NCI-H2107 treated with DMSO at 0.1 percent for 48 hours (cell line): ENCODE measurements around the gene KLHL18.
"Not testable (repeated sequence)": the region's sequence is repeated elsewhere in the genome, so short reads cannot be mapped to it uniquely, and the experiment has no call there.

Experiments
- DNase-seq: peaks from one replicate; lab custom pipeline; 2025; ENCODE audit not compliant: unreplicated experiment; lab: John Stamatoyannopoulos, UW

The KLHL18 gene

DNA sequence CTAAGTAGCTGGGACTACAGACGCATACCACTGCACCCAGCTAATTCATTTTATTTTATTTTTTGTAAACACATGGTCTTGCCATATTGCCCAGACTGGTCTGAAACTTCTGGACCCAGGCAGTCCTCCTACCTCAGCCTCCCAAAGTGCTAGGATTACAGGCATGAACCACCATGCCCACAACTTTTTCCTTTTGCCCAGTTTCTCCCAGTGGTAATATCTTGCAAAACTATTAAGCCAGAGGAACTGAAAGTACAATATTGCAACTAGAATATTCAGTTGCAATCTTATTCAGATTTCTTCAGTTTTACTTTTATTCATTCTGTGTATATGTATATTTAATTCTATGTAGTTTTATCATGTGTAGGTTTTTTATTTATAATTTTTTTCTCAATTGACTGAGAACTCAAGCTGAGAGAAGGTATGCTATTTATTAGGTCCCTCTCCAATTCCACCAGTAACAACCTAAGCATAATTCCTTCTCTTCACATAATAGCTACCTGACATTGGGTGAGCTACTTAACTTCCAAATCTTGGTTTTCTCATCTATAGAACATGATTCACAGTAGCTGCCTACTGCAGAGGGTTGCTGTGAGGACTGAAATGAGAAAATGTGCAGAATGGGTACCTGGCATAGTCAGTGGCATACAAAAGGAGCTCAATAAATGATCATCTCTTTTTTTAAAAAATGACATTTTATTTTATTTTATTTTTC is 30.8 kb downstream of the KLHL18 start:
- DNase-seq, result no peak

DNA sequence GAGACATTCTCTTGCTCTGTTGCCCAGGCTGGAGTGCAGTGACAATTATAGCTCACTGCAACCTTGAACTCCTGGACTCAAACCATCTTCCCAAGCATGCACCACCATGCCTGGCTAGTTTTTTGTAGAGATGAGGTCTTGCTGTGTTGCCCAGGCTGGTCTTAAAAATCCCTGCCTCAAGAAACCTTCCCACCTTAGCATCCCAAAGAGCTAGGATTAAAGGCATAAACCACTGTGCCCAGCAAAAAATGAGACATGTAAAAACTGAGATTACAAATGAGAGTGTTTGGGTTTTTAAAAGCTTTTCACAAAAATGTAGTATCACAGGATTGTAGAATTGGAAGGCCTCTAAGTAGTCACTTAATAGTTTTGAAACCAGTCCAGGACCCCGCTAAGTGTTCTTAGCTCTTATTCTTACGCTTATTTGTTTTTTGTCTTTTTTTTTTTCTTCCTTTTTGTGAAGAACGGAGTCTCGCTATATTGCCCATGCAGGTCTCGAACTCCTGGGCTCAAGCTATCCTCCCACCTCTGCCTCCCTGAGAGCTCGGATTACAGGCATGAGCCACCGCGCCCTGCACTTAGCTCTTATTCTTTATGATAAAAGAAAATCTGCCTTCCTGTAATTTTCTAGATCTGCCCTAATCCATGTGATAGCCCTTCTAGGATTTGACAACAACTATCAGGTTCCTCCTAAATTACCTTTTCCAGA is 31.5 kb downstream of the KLHL18 start:
- no peak for DNase-seq

DNA sequence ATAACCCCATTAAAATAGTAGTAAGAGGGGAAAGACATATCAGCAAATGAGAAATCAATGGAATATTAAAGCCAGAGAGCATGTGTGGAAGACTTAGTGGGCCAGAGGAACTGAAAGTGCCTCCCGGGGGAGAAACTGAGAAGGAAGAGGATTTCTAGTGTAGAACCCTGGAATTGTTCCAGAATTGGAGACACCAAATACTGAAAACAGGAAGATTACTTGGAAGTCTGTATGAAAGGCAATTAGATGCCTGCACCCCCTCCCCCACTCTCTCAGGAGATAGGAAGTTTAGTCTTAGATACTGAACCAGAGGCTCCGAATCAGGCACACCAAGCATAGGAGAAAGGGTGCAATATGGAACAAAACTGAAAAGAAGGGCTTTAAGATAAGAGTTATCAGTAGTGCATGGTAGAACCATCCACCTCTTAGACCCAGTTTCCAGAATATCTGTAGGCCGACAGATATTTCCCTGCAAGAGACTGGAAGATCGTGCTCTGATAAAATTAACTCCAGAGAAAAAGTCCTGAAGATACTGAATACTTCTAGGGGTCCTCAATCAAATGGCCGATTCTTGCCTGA is 32.4 kb downstream of the KLHL18 start:
- DNase-seq, result no peak

DNA sequence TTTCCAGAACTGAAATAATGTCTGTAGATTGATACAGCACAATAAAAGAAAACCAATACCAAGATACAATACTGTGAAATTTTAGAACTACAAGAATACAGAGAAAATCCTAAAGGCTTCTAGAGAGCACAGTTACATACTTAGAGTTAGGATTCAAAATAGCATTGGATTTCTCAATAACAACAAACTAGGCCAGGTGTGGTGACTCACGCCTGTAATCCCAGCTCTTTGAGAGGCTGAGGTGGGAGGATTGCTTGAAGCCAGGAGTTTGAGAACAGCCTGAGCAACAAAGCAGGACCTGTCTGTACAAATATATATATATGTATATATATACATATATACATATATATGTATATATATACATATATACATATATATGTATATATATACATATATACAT is 33.4 kb downstream of the KLHL18 start:
- not testable (repeated sequence) for DNase-seq

DNA sequence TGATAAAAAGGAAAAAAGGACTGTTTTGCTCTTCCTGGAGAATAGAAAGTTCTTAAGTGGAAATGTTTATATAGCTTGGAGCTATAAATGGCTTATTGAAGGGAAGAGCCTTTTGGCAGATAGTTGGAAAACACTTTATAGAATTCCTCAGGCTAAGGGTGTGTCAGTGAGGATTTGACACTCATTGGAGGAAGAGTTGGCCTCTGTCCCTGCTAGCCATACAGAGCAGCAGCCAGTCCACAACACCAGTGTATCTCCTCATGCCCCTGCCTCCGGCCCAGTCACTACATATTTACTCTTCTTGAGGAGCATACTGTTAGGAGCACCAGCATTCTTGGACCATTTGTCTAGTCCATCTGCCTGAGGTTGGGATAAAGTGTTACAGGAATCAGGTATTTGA is 36.2 kb downstream of the KLHL18 start:
- no peak for DNase-seq

DNA sequence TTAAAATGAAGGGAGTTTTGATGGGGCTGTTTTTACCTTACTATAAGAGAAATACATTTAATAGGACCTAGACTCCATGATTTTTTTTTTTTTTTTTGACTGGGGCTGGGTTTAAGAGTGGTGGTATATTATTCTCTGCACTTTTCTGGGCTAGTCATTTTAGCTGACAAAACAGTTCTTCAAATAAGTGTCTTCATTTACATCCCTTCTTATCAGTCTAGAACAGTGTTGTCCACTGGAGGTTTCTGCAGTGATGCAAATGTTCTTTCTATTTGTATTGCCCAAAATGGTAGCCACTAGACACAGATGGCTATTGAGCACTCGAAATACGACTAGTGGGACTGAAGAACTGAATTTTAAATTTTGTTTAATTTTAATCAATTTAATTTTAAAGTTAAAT is 37.2 kb downstream of the KLHL18 start:
- DNase-seq, result no peak

DNA sequence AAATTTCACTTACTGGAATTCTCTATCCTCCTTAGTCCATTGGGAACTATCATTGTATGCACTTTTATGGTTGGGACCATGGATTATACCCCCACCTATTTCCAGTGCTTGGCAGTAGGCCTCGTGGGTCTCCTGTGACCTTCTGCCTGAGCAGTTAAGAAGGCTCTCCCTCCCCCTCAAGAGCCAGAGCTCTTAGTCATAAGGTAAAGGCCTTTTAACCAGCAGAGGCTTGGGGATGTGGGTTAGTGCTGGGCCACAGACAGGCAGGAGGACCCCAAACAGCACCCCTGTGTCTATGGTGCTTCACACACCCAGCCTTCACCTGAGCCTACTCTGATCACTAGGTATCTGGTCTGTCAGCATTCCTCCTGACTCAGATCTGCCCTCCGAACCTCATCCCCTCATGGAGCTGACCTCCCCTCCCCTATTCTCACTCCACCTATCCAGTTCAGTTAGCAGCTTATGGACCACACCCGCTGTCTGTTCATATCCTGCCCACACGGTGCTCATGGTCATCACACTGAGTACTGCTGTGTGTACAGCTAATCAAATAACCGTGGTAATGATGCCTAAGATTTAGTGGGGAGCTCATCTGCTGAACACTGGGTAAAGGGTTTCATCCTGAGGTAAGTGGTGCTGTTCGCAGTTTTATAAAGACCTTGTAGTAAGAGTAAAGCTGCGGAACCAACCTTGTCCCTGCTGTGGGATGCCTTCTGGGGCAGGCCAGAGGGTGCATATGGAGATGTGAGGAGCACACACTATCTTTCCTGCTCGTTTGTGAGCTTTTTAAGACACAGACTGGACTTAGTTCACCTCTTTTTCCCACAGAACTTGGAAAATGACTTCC is 40.9 kb downstream of the KLHL18 start:
- no peak for DNase-seq

DNA sequence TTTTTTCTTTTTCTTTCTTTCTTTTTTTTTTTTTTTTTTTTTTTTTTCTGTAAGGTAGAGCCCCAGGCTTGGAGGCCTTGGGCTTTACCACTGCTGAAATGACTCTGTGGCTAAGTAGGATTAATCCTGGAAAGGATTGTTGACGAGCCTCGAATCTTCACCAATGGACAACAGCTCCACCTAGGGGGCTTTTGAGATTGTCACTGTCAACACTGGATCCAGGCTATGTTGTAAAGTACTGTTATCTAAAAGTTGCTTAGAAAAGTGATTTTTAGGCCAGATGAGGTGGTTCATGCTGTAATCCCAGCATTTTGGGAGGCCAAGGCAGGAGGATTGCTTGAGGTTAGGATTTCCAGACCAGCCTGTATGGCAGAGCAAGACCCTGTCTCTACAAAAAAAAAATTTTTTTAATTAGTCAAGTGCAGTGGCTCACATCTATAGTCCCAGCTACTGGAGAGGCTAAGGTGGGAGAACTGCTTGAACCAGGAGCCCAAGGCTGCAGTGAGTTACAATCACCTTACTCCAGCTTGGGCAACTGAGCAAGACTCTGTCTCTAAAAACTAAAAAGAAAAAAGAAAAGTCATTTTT is 41.6 kb downstream of the KLHL18 start:
- peak; percentile 32 for DNase-seq

DNA sequence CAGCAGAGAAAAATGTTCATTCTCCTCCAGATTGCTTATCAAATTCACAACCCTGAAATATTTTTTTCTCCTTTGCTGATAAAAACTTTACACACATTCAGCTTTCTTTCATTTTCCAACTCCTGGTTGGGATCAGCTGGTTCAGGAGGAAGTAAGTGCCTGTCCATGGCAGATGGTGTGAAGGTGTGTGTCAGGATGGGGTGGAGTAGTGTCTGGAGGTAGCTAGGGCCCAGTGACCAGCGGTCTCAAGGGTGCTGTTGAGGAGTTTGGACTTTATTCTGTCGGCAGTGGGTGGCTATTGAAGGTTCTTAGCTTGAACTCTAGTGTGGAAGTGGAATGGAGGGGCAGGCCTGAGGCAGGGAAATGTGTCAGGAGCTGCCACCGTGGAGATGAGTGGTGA is 51.2 kb downstream of the KLHL18 start:
- no peak for DNase-seq

DNA sequence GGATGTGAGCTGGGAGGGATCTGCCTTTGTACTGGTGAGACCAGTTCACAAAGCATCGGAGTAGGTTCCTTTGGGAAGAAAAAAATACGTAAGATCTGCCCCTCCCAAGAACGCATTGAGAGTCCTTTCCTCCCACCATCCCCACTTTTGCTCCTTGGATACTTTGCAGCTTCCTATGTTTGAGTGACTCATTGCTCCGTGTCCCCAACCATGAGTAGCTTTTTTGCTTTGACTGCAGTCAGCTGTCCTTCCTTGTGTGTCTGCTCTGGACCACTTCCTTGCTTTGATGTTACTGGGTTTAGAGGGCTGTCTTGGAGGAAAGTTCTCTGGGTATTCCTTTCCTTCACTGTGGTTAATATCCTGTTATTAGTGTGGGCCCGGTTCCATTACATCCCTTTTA is 54.9 kb downstream of the KLHL18 start:
- no peak for DNase-seq

DNA sequence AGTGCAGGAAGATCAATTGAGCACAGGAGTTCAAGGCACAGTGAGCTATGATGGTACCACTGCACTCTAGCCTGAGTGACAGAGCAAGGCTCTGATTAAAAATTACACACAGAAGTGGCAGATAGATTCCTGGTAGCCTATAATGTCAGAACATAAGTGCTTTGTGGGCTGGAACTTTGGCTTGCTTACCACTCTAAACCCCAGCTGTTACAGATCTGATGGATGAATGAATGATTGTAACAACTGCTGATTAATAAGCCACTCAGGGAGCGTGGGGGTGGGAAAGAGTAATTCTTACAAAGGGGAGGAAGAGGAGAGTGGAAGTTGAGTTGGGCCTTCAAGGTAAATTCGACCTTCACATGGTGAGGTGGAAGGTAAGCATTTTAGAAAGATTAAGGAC is 57.2 kb downstream of the KLHL18 start:
- DNase-seq, result no peak

DNA sequence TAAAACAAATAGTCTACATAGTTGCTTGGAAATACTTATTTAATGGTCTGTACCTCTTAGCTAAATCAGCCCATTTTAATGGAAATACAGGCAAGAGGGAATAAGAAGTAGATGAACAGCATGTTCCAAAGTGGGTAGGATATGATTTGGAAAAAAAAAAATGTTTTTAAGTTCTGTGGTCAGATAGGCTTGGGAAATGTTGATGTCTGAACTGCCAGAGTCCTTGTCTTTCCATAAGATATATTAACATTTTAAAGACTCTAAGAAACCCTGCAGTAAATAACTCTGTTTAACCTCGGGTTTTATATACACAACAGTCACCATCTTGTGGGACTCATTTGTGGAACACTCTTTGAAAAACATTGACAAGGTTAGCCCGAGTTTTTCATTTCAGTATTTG is 58.1 kb downstream of the KLHL18 start:
- DNase-seq, result no peak

DNA sequence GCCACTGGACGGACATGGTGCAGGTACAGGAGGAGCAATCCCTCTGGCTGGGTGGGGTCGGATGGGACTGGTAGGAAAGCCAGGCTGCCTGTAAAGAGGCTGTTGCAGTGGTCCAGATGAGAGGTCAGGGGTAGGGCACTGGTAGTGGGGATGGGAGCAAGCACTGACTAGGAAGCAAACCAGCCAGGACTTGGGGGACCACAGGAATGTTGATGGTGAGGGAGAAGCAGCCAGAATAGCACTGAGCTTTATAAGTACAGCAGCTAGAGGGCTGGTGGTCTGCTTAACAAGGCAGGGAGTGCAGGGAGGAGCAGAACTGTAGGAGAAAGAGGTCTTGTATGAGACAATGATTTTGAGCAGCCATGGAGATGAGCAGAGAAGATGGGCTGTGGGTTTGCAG is 59.4 kb downstream of the KLHL18 start:
- DNase-seq, result no peak

DNA sequence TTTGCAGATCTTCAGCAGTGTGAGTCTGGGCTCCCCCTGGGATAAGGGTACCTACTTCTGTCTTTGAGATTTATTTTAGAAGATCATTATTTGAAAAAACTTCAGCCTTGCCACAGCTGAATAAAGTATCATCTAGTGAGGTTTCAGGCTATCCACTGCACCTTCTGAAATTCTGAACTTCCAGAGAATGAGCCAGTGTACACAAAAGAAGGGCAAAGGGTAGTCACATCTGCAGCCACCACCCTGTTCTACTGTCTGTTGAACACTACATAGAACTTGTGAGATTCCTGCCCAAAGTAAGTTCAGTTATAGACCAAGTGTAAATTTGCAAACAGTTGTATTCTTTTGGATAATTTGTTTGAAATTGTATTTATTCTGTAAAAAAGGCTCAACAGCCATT is 60.1 kb downstream of the KLHL18 start:
- DNase-seq, result no peak

DNA sequence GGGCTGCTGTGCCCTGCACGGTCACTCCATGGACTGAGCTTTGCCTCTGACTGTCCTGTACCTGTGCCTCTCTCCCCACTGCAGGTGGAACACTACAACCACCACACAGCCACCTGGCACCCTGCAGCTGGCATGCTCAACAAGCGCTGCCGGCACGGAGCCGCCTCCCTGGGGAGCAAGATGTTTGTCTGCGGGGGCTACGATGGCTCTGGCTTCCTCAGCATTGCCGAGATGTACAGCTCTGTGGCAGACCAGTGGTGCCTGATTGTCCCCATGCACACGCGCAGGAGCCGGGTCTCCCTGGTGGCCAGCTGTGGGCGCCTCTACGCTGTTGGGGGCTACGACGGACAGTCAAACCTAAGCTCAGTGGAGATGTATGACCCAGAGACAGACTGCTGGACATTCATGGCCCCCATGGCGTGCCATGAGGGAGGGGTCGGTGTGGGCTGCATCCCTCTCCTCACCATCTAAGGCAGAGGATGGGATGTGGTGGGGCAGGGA is 60.8 kb downstream of the KLHL18 start:
- DNase-seq, result no peak

DNA sequence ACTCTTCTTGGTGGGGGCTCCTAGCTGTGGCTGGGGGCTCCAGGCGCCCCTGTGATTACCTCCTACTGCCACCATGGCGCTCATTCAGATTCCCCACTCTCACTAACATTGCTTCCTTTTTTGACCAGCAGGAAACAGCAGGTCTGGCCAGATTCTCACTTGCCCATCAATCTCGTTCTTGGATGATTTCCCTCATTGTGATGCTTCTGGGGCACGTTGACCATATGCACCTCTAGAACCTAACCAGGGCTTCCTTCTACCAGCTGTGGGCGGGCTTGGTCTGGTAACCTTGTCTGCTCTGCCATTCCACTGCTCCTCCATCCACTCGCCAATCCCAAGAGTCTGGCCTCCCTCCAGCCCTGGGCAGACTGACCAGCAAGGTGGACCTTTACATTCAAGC is 62.2 kb downstream of the KLHL18 start:
- DNase-seq, result no peak

DNA sequence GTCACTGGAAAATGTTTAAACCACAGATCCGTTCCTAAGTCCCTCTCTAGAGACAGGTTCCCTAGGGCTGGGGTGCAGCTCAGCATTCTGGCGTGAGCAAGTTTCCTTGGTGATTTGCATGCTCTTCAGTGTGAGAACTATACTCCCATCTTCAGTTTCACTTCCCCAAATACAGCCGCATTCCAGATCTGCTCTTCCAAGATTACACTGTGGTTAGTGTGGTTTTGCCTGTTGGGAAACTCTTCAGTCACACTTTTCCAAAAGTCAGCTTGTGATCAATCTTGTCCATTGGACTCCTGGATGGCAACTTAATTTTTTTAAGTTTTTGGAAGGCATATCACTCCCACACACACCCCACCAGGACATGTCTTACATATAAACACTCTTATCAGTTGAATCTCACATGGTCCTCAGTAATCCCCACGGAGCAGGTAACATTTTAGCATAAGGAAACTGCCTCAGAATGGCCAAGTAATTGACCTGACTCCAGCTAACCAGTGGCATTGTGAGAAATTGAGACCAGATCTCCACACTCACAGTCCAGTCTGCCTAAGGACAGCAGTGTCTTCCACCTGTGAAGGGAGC is 64.6 kb downstream of the KLHL18 start:
- DNase-seq, result no peak

DNA sequence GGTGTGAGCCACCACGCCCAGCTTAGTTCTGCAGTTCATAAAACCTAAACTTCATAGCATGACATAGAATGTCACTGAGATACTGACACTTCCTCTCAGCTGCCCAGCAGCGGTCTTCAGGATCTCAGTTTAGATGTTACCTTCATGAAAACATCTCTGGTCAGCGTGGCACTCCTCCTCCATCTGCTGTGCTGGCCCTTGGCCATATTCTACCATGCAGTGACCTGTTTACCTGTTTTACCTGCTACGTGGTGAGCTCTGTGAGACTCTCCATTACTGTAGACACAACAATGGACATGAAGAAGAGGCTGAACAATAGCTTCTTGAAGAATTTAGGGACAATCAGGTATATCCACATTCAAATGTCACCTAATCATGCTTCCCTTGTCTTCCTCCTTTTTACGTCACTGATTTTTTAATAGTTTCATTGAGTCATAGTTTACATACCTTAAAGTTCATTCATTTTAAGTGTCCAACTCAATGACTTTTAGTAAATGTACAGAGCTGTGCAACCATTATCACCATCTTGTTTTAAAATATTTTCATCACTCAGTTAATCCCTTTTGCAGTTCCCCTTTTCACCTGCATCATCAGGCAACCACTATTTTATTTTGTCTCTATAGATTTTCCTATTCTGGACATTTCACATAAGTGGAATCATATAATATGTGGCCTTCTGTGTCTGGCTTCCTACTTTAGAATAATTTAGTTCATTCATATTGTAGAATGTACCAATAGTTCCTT is 65.8 kb downstream of the KLHL18 start:
- no peak for DNase-seq

DNA sequence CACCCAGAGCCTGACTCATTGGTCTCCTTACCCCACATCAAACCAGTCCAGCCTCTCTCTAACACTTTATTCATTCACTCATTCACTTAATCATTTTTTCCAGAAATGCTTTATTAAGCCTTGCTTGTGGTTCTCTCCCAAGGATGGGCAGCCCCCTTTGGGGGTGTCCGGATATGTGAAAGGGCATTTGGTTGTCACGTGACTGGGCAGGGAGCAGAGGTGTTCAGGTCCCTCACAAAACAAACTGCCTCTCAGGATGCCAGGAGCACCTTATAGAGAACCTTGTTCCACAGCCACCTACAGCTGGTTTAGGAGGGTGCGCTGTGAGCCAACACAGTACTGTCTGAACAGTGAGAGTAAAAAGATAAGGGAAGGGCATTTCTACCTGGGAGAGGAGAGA is 72.3 kb downstream of the KLHL18 start:
- DNase-seq, result no peak

DNA sequence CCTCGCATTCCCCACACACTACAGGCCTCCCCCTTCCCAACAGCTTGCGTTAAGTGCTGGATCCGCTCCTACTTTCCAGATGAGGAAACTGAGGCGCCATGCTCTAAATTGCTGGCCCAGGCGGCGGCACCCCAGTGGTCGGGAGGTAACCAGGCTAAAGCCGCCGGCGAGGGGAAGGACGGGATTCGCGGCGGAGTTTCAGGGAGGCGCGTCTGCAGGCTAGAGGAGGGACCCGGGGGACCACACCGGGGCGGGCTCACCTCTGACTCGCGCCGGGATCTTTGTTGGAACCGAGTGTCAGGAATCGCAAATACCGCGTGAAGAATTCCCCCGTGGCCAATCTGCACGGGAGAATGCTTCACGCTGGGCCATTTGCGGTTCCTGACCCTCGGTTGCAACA is 73.5 kb downstream of the KLHL18 start:
- DNase-seq, result no peak
